Measurements from ENCODE around the gene ATG3.
"Not testable (repeated sequence)": the region's sequence is repeated elsewhere in the genome, so short reads cannot be mapped to it uniquely, and the experiment has no call there.

ATG3 gene

GRCh38 chr3:112560721-112561483, 860 bp downstream of the ATG3 start:
- DNase-seq: peak; percentile 76

GRCh38 chr3:112560307-112560706, 1.5 kb downstream of the ATG3 start:
- DNase-seq: no peak

- no peak for DNase-seq
Observed at GRCh38 chr3:112557976-112558375, 3.8 kb downstream of the ATG3 start.

- DNase-seq: no peak
Observed at GRCh38 chr3:112555535-112556170, 6.1 kb downstream of the ATG3 start.

- DNase-seq: no peak
Observed at GRCh38 chr3:112550859-112551258, 10.9 kb downstream of the ATG3 start.

- DNase-seq: no peak
Observed at GRCh38 chr3:112546216-112546759, 15.5 kb downstream of the ATG3 start.

- DNase-seq: no peak
Observed at GRCh38 chr3:112539825-112540650, 21.7 kb downstream of the ATG3 start.

GRCh38 chr3:112531358-112531781, 30.4 kb downstream of the ATG3 start:
- no peak for DNase-seq

GRCh38 chr3:112530573-112530972, 31.2 kb downstream of the ATG3 start:
- no peak for DNase-seq

- DNase-seq: not testable (repeated sequence)
Observed at GRCh38 chr3:112524127-112524526, 37.6 kb downstream of the ATG3 start.

GRCh38 chr3:112519424-112520001, 42.2 kb downstream of the ATG3 start:
- DNase-seq: peak; percentile 61

- not testable (repeated sequence) for DNase-seq
Observed at GRCh38 chr3:112518970-112519369, 42.8 kb downstream of the ATG3 start.

GRCh38 chr3:112514527-112515128, 47.1 kb downstream of the ATG3 start:
- no peak for DNase-seq

- DNase-seq: peak; percentile 9
Observed at GRCh38 chr3:112512320-112512719, 49.4 kb downstream of the ATG3 start.

GRCh38 chr3:112508860-112509259, 52.9 kb downstream of the ATG3 start:
- no peak for DNase-seq

GRCh38 chr3:112508261-112508660, 53.5 kb downstream of the ATG3 start:
- no peak for DNase-seq

- DNase-seq: no peak
Observed at GRCh38 chr3:112505907-112506306, 55.9 kb downstream of the ATG3 start.

GRCh38 chr3:112504123-112504522, 57.6 kb downstream of the ATG3 start:
- DNase-seq: no peak

- DNase-seq: no peak
Observed at GRCh38 chr3:112503304-112503972, 58.3 kb downstream of the ATG3 start.

GRCh38 chr3:112500621-112501020, 61.1 kb downstream of the ATG3 start:
- DNase-seq: no peak

- DNase-seq: no peak
Observed at GRCh38 chr3:112498914-112499711, 62.6 kb downstream of the ATG3 start, which contains the start of gene BTLA. TSS of gene BTLA (minus strand) at chr3:112499472. CDS start at chr3:112499358, 114 bp downstream.

Measured in NCI-H226 (cell line).